NCI-H82 treated with DMSO at 0.1 percent for 48 hours (cell line): ENCODE data around the gene RNF11.
"Not testable (repeated sequence)": the region's sequence is repeated elsewhere in the genome, so short reads cannot be mapped to it uniquely, and the experiment has no call there.

Experiments used
- DNase-seq: peaks from one replicate; lab custom pipeline; 2025; ENCODE audit not compliant: unreplicated experiment; lab: John Stamatoyannopoulos, UW

The RNF11 gene

GRCh38 chr1:51227231-51227960 is 8.7 kb upstream of the RNF11 start:
- DNase-seq, result not testable (repeated sequence)

DNA sequence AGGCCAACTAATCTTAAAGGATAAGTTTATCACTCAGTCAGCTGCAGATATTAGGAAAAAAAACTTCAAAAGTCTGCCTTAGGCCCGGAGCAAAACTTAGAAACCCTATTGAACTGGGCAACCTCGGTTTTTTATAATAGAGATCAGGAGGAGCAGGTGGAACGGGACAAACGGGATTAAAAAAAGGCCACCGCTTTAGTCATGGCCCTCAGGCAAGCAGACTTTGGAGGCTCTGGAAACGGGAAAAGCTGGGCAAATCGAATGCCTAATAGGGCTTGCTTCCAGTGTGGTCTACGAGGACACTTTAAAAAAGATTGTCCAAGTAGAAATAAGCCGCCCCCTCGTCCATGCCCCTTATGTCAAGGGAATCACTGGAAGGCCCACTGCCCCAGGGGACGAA is 7.6 kb upstream of the RNF11 start:
- not testable (repeated sequence) for DNase-seq

DNA sequence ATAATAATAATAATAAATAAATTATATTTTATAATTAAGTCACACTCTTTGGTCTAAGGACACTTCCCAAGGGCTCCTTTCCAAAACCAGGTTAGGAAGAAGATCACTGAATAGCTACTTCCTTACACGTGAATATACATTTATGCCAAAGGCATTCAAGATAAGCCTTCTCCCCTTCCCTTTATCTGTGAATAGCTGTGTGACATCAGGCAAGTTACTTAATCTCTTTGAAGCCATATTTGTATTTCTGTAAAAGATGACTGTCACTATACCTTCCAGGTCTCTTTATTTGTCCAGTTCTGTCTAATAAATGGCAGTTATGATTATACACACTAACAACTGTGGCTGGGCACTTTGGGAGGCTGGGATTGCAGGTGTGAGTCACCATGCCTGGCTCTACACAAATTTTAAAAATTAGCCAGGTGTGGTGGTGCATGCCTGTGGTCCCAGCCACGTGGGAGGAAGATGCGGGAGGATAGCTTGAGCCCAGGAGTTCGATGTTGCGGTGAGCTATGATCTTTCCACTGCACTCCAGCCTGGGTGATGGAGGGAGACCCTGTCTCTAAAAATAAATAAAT is 5.5 kb upstream of the RNF11 start:
- no peak for DNase-seq

DNA sequence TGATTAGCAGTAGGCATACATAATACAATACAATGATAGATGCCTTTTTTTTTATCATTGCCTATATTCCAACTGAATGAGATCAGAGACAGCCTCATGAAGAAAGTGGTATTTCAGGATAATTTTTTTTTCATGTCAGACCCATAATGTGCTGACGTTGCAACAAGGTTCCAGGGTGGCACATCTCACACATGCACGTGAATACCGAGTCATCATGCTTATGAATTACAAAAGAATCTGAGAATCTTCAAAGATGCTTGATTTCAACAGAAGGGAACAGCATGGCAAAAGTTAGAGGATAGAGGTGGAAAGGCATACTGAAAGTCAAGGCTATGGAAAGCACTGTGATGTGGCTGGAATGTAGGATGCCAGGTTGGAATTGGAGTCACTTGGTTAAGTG is 5.0 kb upstream of the RNF11 start:
- no peak for DNase-seq

DNA sequence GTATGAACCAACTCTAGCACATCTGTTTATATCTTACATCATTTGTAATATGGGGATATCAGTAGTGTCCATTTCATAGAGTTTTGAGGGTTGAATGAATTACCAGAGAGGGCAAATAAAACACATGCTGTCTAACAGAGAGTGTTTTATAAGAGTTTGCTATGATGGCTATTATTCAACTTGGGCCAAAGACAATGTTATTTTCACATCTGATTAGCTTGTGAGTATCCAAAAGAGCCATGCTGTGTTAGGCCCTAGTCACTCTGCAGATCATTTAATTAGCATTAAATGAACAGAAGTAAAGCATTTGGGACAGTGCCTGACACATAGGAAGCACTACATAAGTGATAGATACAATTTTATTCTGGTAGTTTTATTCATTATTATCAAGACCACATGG is 4.2 kb upstream of the RNF11 start:
- no peak for DNase-seq

DNA sequence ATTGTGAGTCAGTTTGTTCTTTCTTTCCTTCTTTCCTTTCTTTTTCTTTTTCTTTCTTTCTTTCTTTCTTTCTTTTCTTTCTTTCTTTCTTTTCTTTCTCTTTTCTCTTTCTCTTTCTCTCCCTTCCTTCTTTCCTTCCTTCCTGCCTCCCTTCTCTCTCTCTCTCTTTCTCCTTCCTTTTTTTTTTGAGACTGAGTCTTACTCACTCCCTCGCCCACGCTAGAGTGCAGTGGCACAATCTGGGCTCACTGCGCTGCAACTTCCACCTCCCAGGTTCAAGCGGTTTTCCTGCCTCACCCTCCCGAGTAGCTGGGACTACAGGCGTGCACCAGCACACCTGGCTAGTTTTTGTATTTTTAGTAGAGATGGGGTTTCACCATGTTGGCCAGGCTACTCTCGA is 1.8 kb upstream of the RNF11 start:
- not testable (repeated sequence) for DNase-seq

DNA sequence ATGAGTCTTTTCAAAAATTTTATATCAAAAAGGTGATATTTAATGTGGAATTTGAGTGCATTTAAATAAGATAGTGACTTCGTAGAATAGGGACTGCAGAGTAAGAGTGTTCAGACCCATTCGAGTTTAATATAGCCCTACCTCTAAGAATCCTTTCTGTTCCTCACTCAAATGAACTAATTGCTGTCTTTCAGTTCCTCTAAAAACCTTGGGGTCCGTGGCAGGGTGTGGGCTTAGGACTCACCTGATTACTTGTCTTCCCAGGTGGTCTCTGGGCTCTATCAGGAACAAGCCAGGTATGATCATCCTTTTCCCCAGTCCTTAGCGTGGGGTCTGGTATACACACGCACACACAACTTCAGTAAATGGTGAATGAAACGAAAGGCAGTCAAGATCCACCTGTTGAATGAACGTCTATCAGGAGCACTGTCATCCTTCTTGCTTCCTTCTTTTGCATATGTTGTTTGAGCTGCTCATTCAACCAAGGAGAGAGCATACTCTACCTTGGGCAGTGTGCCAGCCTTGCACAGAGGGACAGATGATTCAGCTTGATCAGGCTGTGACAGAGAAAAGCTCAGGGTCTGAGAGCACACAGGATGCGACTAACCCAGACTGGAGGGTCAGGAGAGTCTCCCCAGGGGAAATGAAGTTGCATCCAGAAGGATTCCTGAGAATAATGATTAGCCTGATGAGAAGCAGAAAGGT is 1.2 kb upstream of the RNF11 start:
- peak; percentile 96 for DNase-seq

DNA sequence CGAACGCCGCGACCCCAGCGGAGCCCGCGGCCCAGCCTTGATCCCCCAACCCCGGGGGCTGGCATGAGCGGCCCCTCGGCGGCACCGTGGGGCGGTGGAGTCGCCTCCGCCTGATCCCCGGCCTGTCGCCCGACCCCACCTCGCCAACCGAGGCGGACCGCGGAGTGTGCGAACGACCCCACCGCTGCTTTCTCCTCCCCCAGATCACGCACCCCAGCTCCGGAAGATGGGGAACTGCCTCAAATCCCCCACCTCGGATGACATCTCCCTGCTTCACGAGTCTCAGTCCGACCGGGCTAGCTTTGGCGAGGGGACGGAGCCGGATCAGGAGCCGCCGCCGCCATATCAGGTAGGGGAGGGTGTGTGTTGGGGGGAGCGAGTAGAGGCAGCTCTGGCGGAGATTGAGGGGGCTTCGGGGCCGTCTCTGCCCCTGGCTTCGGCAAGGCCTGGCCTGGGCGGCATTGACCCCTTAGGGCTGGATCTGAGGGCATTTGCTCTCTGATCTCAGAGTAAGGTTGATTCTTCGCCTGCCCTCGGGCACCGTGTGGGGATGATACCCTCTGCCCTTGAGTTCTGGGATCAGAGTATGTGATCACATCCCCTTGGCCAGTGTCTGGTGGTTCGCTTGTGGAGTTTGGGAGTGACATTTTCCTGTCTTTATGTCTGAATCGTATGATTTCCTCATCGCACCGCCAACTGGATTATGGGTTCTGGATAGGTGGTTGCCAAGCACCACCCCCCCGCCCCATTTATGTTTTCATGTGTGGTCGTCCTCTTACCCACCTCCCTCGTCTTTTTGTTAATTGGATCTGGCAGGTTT is 668 bp downstream of the RNF11 start:
- peak; percentile 92 for DNase-seq

DNA sequence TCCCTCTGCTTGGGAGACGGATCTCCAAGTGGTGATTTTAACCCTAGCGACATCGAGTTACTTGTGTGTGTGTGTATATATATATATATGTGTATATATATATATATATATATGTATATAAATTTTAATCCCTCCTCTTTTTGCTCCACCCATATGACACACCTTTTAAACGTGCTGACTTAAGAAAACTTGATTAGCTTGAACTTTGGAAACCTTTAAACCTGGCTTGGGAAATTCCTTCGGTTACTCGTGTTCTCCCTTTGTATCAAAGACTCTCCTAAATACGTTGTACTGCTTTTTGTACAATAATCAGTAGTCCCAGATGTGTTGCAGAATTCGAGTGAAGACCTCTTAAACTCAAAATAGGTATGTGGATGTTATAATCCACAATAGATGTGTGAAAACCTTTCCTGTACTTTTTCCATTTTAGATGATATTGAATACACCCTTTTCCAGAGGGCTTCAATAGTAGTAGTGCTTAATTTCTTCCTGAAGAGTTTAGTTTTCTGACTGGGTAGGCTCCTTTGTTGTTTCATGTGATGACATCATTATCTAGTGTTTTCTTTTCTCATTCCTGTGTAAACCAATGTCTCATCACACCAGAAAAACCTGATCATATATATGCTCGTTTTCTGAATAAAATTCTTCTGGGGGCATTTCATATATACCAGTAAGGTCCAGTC is 1.4 kb downstream of the RNF11 start:
- DNase-seq, result no peak

- DNase-seq, result peak; percentile 88
These were observed 1.9 kb downstream of the RNF11 start for GRCh38 chr1:51238034-51238403.

GRCh38 chr1:51240084-51240483 is 4.0 kb downstream of the RNF11 start:
- peak; percentile 8 for DNase-seq

GRCh38 chr1:51241119-51241518 is 5.0 kb downstream of the RNF11 start:
- no peak for DNase-seq

- no peak for DNase-seq
These were observed 6.5 kb downstream of the RNF11 start for GRCh38 chr1:51242546-51242945.

- DNase-seq, result no peak
These were observed 10.9 kb downstream of the RNF11 start for GRCh38 chr1:51247022-51247421.

DNA sequence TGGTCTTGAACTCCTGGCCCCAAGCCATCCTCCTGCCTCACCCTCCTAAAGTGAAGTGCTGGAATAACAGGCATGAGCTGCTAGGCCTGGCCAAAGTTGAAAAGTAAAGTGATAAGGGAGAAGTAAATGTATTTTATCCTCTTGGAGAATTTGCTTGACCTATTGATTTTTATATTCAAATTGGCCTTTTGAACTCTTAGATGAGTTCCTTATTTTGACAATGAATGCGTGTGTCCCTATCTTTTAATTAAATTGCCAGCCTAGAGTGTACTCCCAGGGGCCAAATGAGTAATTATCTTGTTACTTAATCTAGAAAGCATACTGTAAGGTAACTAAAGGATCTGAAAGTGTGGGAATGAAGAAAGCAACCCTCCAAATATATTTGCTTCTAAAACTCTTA is 11.4 kb downstream of the RNF11 start:
- DNase-seq, result no peak

GRCh38 chr1:51249445-51249844 is 13.4 kb downstream of the RNF11 start:
- no peak for DNase-seq

DNA sequence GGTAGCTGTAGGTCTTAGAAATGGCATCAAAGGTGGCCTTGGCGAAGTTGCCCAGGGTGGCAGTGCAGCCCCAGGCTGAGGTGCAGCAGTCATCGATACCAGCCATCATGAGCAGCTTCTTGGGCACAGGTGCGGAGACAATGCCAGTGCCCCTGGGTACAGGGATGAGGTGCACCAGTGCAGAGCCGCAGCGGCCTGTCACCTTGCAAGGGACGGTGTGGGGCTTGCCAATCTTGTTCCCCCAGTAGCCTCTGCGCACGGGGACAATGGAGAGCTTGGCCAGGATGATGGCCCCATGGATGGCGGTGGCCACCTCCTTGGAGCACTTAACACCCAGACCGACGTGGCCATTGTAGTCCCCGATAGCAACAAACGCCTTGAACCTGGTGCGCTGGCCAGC is 14.7 kb downstream of the RNF11 start:
- DNase-seq, result not testable (repeated sequence)

GRCh38 chr1:51251165-51251564 is 15.1 kb downstream of the RNF11 start:
- DNase-seq, result not testable (repeated sequence)

DNA sequence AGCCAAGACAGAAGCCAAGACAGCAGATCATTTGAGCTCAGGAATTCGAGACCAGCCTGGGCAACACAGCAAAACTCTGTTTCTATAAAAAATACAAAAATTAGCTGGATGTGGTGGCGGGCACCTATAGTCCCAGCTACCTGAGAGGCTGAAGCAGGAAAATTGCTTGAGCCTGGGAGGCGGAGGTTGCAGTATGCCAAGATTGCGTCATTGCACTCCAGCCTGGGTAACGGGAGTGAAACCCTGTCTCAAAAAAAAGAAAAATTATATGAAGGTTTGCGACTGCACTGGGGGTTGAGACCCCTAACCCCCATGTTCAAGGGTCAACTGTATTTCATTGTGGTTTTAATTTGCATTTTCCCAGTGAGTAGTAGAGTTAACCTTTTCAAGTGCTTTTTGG is 16.3 kb downstream of the RNF11 start:
- no peak for DNase-seq

GRCh38 chr1:51253691-51254090 is 17.6 kb downstream of the RNF11 start:
- no peak for DNase-seq

DNA sequence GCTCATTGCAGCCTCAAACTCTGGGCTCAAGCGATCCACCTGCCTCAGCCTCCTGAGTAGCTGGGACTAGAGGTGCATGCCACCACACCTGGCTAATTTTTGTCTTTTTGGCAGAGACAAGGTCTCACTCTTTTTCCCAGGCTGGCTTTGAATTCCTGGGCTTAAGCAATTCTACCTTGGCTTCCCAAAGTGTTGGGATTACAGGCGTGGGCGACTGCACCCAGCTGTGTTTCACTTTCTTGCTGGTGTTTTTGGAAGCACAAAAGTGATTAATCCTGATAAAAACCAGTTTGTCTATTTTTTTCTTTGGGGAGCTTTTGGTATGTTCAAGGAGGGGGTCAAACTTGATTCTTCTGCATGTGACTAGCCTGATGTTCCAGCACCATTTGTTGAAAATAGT is 19.3 kb downstream of the RNF11 start:
- no peak for DNase-seq
